SU-DHL-6 (cell line): ENCODE results near the gene PHB1.
"Not testable (repeated sequence)": the region's sequence is repeated elsewhere in the genome, so short reads cannot be mapped to it uniquely, and the experiment has no call there.

Experiments used
- EZH2phosphoT487 ChIP-seq: fragments of 200-600 bp; sonication (generic), shearing (Covaris generic); conservative IDR thresholded peaks from 2 replicates; pipeline ENCODE4 v1.6.1; 2018; ENCODE audit warnings: mild to moderate bottlenecking, antibody characterized with exemption, low read length, moderate library complexity, mixed read lengths
- TF ChIP-seq, protein P1 (sequence below): fragments of 200-600 bp; sonication (generic); IDR thresholded peaks from one replicate; pipeline ENCODE4 v1.5.1; 2017; ENCODE audit warnings: antibody characterized with exemption, mild to moderate bottlenecking, low read length, moderate library complexity; ENCODE audit not compliant: insufficient read depth, poor library complexity, severe bottlenecking

DNA sequence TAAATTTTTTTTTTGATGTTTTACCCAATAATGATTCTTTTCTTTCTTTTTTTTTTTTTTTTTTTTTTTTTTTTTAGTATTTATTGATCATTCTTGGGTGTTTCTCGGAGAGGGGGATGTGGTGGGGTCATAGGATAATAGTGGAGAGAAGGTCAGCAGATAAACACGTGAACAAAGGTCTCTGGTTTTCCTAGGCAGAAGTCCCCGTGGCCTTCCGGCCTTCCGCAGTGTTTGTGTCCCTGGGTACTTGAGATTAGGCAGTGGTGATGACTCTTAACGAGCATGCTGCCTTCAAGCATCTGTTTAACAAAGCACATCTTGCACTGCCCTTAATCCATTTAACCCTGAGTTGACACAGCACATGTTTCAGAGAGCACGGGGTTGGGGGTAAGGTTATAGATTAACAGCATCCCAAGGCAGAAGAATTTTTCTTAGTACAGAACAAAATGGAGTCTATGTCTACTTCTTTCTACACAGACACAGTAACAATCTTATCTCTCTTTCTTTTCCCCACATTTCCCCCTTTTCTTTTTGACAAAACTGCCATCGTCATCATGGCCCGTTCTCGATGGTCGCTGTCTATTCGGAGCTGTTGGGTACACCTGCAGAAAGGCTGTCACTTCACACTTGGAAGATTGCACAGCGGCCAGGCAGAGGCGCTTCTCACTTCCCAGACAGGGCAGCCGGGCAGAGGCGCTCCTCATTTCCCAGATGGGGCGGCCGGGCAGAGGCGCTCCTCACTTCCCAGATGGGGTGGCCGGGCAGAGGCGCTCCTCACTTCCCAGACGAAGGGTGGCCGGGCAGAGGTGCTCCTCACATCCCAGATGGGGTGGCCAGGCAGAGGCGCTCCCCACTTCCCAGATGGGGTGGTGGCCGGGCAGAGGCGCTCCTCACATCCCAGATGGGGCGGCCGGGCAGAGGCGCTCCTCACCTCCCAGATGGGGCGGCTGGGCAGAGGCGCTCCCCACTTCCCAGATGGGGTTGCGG, 4.4 kb upstream of the PHB1 start:
- TF ChIP-seq, protein P1, sequence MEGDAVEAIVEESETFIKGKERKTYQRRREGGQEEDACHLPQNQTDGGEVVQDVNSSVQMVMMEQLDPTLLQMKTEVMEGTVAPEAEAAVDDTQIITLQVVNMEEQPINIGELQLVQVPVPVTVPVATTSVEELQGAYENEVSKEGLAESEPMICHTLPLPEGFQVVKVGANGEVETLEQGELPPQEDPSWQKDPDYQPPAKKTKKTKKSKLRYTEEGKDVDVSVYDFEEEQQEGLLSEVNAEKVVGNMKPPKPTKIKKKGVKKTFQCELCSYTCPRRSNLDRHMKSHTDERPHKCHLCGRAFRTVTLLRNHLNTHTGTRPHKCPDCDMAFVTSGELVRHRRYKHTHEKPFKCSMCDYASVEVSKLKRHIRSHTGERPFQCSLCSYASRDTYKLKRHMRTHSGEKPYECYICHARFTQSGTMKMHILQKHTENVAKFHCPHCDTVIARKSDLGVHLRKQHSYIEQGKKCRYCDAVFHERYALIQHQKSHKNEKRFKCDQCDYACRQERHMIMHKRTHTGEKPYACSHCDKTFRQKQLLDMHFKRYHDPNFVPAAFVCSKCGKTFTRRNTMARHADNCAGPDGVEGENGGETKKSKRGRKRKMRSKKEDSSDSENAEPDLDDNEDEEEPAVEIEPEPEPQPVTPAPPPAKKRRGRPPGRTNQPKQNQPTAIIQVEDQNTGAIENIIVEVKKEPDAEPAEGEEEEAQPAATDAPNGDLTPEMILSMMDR, result not testable (repeated sequence)
- TF ChIP-seq EZH2phosphoT487, result not testable (repeated sequence)
